GM04503 (cell line): Measurements from ENCODE around the gene HS3ST5.

Experiments used
- DNase-seq: peaks from one replicate; pipeline ENCODE4 v3.0.0-alpha.2; 2012; ENCODE audit warnings: low read depth

The HS3ST5 gene

GRCh38 chr6:114194362-114195026, 148.3 kb downstream of the HS3ST5 start:
- DNase-seq, result no peak

DNA sequence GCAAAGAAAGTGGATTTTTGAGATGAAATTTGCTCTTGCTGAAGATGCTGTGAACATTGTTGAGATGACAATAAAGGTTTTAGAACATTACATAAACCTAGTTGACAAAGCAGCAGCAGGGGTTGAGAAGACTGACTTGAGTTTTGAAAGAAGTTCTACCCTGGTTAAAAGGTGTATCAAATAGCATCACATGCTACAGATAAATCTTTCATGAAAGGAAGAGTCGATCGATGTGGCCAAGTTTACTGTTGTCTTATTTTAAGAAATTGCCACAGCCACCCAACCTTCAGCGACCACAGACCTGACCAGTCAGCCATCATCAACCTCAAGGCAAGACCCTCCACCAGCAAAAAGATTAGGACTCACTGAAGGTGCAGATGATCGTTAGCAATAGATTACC, 155.3 kb downstream of the HS3ST5 start:
- DNase-seq, result no peak

GRCh38 chr6:114181664-114182063, 161.2 kb downstream of the HS3ST5 start:
- no peak for DNase-seq

- DNase-seq, result no peak
These were observed 163.4 kb downstream of the HS3ST5 start for GRCh38 chr6:114179411-114179810.

DNA sequence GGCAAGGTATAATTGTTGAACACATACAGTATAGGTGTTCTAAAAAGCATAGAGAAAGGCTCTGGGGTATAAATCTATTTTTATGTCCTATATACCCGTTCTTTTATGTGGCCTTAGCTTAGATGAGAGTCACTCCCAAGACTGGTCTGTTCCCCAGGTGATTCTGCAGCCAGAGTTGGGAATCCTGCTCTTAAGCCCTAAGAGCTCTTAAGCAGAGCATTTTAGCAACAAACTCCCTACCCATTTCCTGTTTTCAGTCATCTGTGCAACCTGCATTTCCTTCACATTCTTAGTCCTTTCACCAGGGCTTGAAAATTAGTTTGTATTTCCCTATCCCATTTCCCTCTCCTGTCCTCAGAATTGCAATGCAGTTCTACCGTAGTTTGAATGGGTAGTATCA, 166.1 kb downstream of the HS3ST5 start:
- no peak for DNase-seq

GRCh38 chr6:114172576-114173260, 170.1 kb downstream of the HS3ST5 start:
- no peak for DNase-seq

DNA sequence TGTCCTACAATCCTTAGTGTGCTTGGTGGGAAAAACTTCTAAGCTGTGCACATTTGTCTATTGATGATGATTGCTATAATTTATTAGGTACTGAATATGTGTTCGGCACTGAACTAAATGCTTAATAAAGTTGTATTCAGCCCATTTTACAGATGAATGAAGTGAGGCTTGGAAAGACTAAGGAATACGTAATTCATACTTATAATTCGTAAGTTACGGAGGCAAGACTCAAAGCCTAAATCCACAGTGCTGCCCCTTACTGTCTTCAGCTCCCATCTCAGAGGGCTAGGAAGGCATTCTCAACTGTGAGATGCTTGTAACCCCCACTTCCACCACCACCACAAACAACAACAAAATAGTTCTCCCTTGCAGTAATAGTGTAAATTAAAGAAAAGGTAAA, 171.3 kb downstream of the HS3ST5 start:
- no peak for DNase-seq

DNA sequence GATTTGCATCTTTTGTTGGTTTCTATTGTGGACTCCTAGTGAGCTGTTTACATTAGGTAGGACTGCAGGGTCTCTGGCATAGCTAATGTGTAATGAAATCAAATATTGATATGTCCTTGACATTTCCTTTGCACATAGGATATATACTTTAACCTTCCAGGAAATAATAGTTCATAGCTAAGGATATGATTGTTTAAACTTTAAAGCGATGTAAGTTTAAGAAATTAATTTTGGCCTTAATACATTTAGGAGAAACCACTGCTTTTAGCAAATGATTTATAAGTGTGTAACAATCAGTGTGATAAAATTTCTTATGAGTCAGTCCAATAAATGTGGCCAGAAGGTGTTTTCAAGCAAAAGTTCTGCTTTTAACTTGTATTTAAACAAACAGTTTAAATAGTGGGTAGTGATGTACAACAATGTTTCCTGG, 171.8 kb downstream of the HS3ST5 start:
- DNase-seq, result no peak

- no peak for DNase-seq
These were observed 172.5 kb downstream of the HS3ST5 start for GRCh38 chr6:114170372-114170771.

DNA sequence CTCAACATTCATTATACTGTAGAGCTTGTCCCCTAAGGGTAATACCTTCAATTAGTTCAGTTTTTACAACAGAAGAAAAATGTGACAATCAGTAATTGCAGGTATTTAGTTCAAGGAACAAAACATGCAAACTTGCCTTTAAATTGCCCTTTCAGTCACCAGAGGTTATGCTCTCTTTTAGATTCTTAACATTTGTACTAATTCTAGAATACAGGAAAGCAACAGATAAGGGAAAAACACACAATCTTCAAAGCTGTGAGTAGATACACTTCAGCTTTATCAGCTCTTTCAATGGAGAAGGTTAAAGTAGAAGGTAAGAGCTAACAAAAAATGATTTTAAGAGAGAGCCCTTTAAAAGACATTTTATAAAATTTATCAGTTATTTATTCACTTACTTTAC, 173.1 kb downstream of the HS3ST5 start:
- DNase-seq, result no peak

DNA sequence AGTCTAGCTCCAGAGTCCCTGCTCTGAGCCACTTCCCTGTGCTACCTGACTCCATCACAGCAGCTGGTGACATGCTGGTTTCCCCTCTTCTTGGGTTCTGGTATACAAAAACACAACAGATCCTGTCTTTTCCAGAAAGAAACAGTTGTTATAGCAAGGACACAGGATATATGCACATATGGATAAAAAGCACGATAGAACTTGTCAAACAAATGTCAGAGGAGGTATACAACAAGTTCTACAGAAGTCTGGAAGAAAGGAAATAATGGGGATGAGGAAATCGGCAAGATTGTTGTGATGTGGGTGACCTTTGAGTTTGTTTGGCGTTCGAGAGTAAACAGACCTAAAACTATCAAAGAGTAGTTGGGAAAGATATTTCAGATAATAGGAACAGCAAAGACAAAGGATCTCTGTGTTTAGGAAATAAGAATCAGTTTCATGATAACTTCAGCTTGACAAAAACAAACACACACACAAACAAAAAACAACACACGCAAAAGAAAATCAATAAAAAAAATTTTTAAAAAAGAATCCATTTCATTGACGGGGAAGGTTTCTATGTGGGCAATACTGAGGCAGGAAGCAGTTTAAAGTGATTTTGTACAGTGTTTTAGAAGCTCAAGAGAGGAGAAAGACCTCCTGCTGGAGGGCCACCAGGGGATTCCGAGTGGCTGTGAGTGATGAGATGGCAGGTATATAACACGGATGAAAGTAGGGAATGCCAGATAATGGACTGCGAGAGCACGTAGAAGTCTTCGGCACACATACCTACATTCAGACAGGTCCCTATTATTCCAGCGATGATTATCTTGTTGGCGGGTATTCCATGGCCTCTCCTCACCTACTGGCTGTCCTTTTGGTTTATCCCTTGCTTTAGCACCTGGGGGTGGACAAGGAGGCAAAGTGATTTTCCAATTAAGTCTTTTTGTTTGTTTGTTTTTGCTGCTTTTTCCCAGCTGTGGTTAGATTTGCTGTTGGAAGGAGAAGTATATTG, 174.9 kb downstream of the HS3ST5 start:
- no peak for DNase-seq

DNA sequence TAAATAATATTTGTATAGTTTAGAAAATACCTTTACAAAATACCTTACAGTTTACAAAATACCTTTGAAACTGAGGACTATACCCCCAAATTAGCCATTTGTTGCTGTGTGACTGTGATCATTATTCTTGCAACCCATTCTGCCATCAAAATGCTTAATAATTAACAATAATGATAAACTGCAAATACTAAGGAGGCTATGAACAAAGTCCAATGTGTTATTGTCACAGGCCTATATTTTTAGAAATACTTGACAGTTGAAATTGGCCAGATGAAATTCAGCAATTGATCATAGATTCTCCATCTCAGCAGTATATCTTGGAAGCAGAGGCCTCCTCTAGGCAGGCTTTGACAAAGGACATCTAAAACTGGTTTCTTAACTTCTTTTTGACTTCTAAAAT, 178.6 kb downstream of the HS3ST5 start:
- no peak for DNase-seq

DNA sequence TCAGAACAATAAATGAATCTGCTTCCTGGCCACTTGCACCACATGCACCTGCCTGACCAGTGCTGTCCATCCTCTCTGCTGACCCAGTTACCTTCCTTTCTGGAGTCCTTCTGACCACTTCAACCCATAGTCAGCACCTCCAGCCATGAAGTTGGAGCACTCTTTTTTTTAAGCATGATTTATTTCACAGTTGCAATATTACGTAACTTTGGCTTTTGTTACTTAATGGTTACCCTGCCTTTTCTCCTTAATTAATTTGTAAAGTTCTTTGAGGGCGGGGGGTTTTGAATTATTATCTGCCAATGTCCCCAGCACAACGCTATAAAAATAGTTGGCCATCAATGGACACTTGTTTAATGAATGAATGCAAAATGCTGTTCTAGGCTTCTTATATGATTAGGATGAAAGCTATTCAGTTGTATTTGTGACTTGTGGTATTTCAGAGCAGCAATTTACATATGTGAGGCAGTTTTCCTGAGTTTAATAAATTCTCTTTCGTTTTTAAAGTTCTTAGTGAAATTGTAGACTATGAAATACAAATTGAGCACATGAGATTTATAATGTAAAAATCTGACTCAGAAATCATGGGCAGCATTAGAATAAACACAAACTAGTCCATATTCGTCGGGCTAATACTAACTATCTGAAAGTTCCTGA, 180.0 kb downstream of the HS3ST5 start:
- DNase-seq, result no peak

- no peak for DNase-seq
These were observed 181.9 kb downstream of the HS3ST5 start for GRCh38 chr6:114160881-114161280.

DNA sequence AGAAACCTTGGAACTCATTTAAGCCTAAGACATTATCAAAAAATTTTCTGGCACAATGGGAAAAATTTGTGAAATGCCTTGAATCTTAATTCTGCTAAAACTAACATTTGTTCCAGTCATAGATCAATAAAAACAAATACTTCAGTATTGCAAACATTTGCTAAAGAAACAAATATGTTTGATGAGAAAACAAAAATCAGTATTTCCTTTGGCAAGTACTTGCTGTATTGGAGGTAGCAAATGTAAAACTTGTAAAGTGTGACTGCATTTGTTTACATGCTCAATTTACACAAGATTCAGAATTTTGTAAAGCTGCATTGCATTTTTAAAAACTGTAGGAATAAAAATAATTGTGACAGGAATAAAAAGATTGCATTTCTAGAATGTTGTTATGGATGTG, 183.1 kb downstream of the HS3ST5 start:
- DNase-seq, result no peak

GRCh38 chr6:114158838-114159694, 183.8 kb downstream of the HS3ST5 start:
- DNase-seq, result no peak

GRCh38 chr6:114158411-114158810, 184.4 kb downstream of the HS3ST5 start:
- DNase-seq, result no peak

GRCh38 chr6:114157848-114158247, 185.0 kb downstream of the HS3ST5 start:
- no peak for DNase-seq

DNA sequence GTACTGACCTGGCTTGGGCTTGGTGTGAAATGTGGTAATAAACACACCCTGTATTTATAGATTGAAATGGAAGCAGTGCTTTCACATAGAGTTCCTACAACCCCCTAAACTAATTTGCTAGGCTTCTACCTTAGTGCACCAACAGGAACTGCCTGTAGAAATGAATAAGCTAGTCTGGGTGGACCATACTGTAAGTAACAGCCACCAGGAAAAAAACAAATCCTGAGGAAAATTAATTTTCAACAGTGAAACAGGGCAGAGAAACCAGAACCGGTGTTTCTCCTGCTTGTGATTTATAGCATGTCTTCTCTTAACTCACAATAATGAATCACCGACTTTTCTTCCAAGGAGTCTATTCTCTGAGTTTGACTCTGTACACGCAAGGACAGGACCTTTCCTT, 187.1 kb downstream of the HS3ST5 start:
- DNase-seq, result no peak

DNA sequence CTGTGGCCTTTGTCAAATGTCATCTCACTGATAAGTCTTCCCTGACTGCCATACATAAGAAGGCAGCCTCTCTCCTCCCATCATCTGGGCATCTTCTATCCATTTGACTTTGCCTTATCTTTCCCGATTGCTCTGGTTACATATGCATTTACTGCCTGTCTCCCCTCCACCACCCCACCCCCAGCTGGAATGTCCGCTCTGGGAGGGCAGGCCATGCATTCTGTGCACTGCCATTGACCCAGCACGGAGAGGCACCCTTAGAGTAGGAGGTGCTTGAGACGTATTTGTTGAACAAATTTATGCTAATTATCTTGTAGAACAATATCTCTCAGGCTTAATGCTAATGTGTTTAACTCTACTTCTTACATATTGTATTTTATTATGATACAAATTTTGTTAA, 188.0 kb downstream of the HS3ST5 start:
- DNase-seq, result no peak

GRCh38 chr6:114153448-114153847, 189.4 kb downstream of the HS3ST5 start:
- no peak for DNase-seq
